ENCODE measurements around the gene GRIK4. TPM values are rescaled to one million over a fixed set of nuclear protein-coding genes. Genes with fewer than 3 reads are reported as not detected.
A peak's percentile ranks its signal among the peaks of the same experiment; 100 is the strongest.

The GRIK4 gene
- total and polyA plus RNA-seq, 4 donors, result 0.41 to 4.9 (median 1.7) TPM

DNA sequence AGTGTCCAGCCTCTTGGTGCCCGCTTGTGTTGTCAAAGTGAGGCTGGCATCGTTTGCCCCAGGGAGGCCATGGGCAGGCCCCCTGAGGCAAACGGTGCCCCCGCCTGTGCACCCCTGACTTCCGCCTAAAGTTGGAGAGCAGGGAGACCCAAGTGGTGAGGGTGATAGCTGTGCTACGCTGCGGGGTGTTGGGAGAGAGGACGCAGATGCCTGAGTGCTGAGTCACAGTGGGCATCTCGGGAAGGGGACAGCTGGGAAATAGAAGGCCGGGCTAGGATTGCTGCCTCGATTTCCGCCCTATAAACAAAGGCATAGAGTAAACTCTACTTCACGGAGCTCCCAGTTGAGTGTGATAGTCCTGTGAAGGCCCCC, 5.8 kb downstream of the GRIK4 start:
- ATAC-seq (ENCODE audit: insufficient read depth, low FRiP score), result no peak
- peaks cover 0 to 42% (median 0%) of the 10 kb centered on the region in 3 donors for H3K27me3 ChIP-seq (ENCODE audit: control insufficient read depth in 3 of 3, insufficient read depth in 3 of 3, low read length in 2 of 3)

DNA sequence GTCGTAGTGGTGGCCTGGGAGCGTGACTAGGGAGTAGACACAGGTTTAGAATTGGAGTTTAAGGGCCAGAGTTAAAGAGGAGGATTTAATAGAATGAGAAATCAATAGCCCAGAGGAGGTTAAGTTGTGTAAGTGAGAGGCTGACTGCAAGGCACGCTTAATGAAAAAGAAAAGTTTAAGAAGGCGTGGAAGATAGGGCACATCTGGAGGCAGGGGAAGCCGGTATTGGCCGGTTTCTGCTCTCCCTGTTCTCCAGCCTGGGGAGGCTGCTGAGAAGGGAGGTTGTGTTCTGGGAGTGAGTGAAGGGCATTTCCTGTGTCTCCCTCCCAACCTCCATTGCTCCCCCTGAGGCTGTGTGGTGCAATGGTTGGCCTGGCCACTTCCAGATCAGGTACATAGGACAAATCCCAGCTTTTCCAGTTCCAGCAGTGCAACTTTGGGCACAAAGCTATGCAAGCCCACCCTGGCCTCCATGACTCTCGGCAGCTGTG, 6.3 kb downstream of the GRIK4 start:
- Histone ChIP-seq H3K4me1 (ENCODE audit: control insufficient read depth in 5 of 5, insufficient read depth in 5 of 5, low read length in 5 of 5) (peaks cover 0 to 49% (median 14%) of the 10 kb centered on the region in 5 donors), H3K27me3 (ENCODE audit: control insufficient read depth in 3 of 3, insufficient read depth in 3 of 3, low read length in 2 of 3) (peaks cover 0 to 42% (median 0%) of the 10 kb centered on the region in 3 donors), H3K9me3 (ENCODE audit: control insufficient read depth in 4 of 4, insufficient read depth in 3 of 4, low read length in 3 of 4) (no peaks in the 10 kb centered on the region), H3K27ac (ENCODE audit: low read depth in 1 of 2, low read length in 1 of 2) (peak overlapping the region in 1 of 2 donors; percentile 50), H3K36me3 (ENCODE audit: control insufficient read depth in 4 of 4, insufficient read depth in 4 of 4, low read length in 4 of 4) (no peaks in the 10 kb centered on the region), H3K9ac (ENCODE audit: insufficient read depth in 1 of 2, low read length in 2 of 2) (no peak overlapping the region), H3K4me3 (no peak overlapping the region)
- DNase-seq (peak; percentile 92 to 99 (median 99)), ATAC-seq (ENCODE audit: insufficient read depth, low FRiP score) (no peak)
- 66 to 73% methylated on average over 6 to 7 of the region's 7 CpGs for WGBS, 2 donors
- TF ChIP-seq, protein P1, sequence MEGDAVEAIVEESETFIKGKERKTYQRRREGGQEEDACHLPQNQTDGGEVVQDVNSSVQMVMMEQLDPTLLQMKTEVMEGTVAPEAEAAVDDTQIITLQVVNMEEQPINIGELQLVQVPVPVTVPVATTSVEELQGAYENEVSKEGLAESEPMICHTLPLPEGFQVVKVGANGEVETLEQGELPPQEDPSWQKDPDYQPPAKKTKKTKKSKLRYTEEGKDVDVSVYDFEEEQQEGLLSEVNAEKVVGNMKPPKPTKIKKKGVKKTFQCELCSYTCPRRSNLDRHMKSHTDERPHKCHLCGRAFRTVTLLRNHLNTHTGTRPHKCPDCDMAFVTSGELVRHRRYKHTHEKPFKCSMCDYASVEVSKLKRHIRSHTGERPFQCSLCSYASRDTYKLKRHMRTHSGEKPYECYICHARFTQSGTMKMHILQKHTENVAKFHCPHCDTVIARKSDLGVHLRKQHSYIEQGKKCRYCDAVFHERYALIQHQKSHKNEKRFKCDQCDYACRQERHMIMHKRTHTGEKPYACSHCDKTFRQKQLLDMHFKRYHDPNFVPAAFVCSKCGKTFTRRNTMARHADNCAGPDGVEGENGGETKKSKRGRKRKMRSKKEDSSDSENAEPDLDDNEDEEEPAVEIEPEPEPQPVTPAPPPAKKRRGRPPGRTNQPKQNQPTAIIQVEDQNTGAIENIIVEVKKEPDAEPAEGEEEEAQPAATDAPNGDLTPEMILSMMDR (IDR thresholded peaks at IDR 0.05; ENCODE audit: control extremely low read depth, extremely low read depth), result no peak

More for the DNA sequence above, 5.8 kb downstream of the GRIK4 start:
- H3K27ac ChIP-seq (ENCODE audit: low read depth in 1 of 2, low read length in 1 of 2), result peak overlapping the region in 1 of 2 donors; percentile 50
- no peaks in the 10 kb centered on the region for H3K36me3 ChIP-seq (ENCODE audit: control insufficient read depth in 4 of 4, insufficient read depth in 4 of 4, low read length in 4 of 4)
- peak; percentile 92 to 97 (median 96) for DNase-seq
- TF ChIP-seq, protein P1 (IDR thresholded peaks at IDR 0.05; ENCODE audit: control extremely low read depth, extremely low read depth), result no peak
- 40 to 56% methylated on average over 13 of the region's 13 CpGs for WGBS, 2 donors
- H3K9me3 ChIP-seq (ENCODE audit: control insufficient read depth in 4 of 4, insufficient read depth in 3 of 4, low read length in 3 of 4), result no peaks in the 10 kb centered on the region
- no peak overlapping the region for H3K4me3 ChIP-seq
- H3K4me1 ChIP-seq (ENCODE audit: control insufficient read depth in 5 of 5, insufficient read depth in 5 of 5, low read length in 5 of 5), result peaks cover 0 to 51% (median 14%) of the 10 kb centered on the region in 5 donors
- H3K9ac ChIP-seq (ENCODE audit: insufficient read depth in 1 of 2, low read length in 2 of 2), result no peak overlapping the region

DNA sequence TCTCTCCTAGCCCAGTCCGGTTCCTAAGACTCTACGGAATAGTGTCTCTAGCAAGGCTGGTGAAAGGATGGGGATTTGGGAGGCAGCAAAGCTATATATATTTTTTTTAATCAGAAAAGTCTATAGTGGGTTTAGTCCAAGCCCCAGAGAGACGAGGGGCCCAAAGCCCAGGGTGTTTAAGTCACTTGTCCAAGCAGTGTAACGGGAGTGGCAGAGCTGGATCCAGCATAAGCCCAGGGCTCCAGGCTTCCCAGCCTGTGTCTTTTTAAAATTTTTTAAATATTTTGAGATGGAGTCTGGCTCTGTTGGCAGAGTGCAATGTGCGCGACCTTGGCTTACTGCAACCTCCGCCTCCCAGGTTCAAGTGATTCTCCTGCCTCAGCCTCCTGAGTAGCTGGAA, 6.8 kb downstream of the GRIK4 start:
- TF ChIP-seq, protein P1 (IDR thresholded peaks at IDR 0.05; ENCODE audit: control extremely low read depth, extremely low read depth), result no peak
- Histone ChIP-seq H3K9ac (ENCODE audit: insufficient read depth in 1 of 2, low read length in 2 of 2) (no peak overlapping the region), H3K4me1 (ENCODE audit: control insufficient read depth in 5 of 5, insufficient read depth in 5 of 5, low read length in 5 of 5) (peaks cover 0 to 48% (median 17%) of the 10 kb centered on the region in 5 donors), H3K27me3 (ENCODE audit: control insufficient read depth in 3 of 3, insufficient read depth in 3 of 3, low read length in 2 of 3) (peaks cover 0 to 38% (median 0%) of the 10 kb centered on the region in 3 donors), H3K9me3 (ENCODE audit: control insufficient read depth in 4 of 4, insufficient read depth in 3 of 4, low read length in 3 of 4) (no peaks in the 10 kb centered on the region), H3K36me3 (ENCODE audit: control insufficient read depth in 4 of 4, insufficient read depth in 4 of 4, low read length in 4 of 4) (no peaks in the 10 kb centered on the region), H3K4me3 (no peak overlapping the region), H3K27ac (ENCODE audit: low read depth in 1 of 2, low read length in 1 of 2) (peak overlapping the region in 1 of 2 donors; percentile 8)
- ATAC-seq (ENCODE audit: insufficient read depth, low FRiP score), result no peak
- DNase-seq, result no peak
- 85 to 92% methylated on average over 7 of the region's 7 CpGs for WGBS, 2 donors

DNA sequence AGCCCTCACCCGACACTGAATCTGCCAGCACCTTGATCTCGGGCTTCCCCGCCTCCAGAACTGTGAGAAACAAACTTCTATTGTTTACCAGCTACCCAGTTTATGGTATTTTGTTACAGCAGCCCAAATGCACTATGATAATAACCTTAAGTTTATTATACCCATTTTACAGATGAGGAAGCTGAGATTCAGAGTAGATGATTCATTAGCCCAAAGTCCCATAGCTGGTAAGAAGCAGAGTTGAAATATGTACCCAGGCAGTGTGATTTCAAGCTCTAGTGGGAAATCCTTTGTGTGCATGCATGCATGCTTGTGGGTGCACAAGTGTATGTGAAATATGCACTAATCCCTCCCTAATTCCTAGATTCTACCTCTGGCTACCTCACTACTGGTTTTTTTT, 7.9 kb downstream of the GRIK4 start:
- H3K4me1 ChIP-seq (ENCODE audit: control insufficient read depth in 5 of 5, insufficient read depth in 5 of 5, low read length in 5 of 5), result peaks cover 0 to 41% (median 21%) of the 10 kb centered on the region in 5 donors
- no peak for ATAC-seq (ENCODE audit: insufficient read depth, low FRiP score)
- peaks cover 0 to 33% (median 0%) of the 10 kb centered on the region in 3 donors for H3K27me3 ChIP-seq (ENCODE audit: control insufficient read depth in 3 of 3, insufficient read depth in 3 of 3, low read length in 2 of 3)
- TF ChIP-seq, protein P1 (IDR thresholded peaks at IDR 0.05; ENCODE audit: control extremely low read depth, extremely low read depth), result no peak
- DNase-seq, result no peak
- WGBS, 2 donors, result 94 to 96% methylated on average over 3 of the region's 3 CpGs
- no peak overlapping the region for H3K4me3 ChIP-seq
- no peaks in the 10 kb centered on the region for H3K9me3 ChIP-seq (ENCODE audit: control insufficient read depth in 4 of 4, insufficient read depth in 3 of 4, low read length in 3 of 4)
- no peaks in the 10 kb centered on the region for H3K36me3 ChIP-seq (ENCODE audit: control insufficient read depth in 4 of 4, insufficient read depth in 4 of 4, low read length in 4 of 4)
- H3K27ac ChIP-seq (ENCODE audit: low read depth in 1 of 2, low read length in 1 of 2), result no peak overlapping the region
- H3K9ac ChIP-seq (ENCODE audit: insufficient read depth in 1 of 2, low read length in 2 of 2), result no peak overlapping the region

All from lung (tissue), 12 donors.